HG03025 (cell line): ENCODE measurements around the gene SSBP4.

Experiments used
- ATAC-seq: cut with Tn5 transposase; IDR thresholded peaks from one replicate; pipeline ENCODE4 v1.9.1; 2021; ENCODE audit warnings: mild to moderate bottlenecking, moderate library complexity; ENCODE audit not compliant: unreplicated experiment, low FRiP score

SSBP4 gene

GRCh38 chr19:18419699-18420460, 682 bp downstream of the SSBP4 start:
- ATAC-seq: no peak

- no peak for ATAC-seq
Observed at GRCh38 chr19:18420930-18421329, 1.7 kb downstream of the SSBP4 start.

GRCh38 chr19:18421371-18421959, 2.3 kb downstream of the SSBP4 start:
- ATAC-seq: no peak

GRCh38 chr19:18422530-18423191, 3.5 kb downstream of the SSBP4 start:
- ATAC-seq: no peak

- ATAC-seq: no peak
Observed at GRCh38 chr19:18423258-18424020, 4.2 kb downstream of the SSBP4 start.

- no peak for ATAC-seq
Observed at GRCh38 chr19:18424122-18424889, 5.1 kb downstream of the SSBP4 start.

- ATAC-seq: no peak
Observed at GRCh38 chr19:18424890-18425514, 5.8 kb downstream of the SSBP4 start.

- ATAC-seq: no peak
Observed at GRCh38 chr19:18425515-18426415, 6.6 kb downstream of the SSBP4 start.

GRCh38 chr19:18426416-18426767, 7.2 kb downstream of the SSBP4 start:
- ATAC-seq: no peak

GRCh38 chr19:18427080-18427742, 8.0 kb downstream of the SSBP4 start:
- no peak for ATAC-seq

GRCh38 chr19:18427743-18428113, 8.5 kb downstream of the SSBP4 start:
- ATAC-seq: no peak

GRCh38 chr19:18428173-18428786, 9.1 kb downstream of the SSBP4 start:
- ATAC-seq: no peak

GRCh38 chr19:18428787-18429674, 9.8 kb downstream of the SSBP4 start:
- ATAC-seq: no peak

GRCh38 chr19:18429717-18430416, 10.7 kb downstream of the SSBP4 start:
- no peak for ATAC-seq

- ATAC-seq: no peak
Observed at GRCh38 chr19:18430417-18431144, 11.4 kb downstream of the SSBP4 start.
